LNCaP clone FGC (cell line): ENCODE measurements around the gene PIH1D1.
"Not testable (repeated sequence)": the region's sequence is repeated elsewhere in the genome, so short reads cannot be mapped to it uniquely, and the experiment has no call there.

ENCODE experiments used
- DNase-seq: peaks from one replicate; pipeline ENCODE4 v3.0.0-alpha.2; 2011; ENCODE audit warnings: low read depth
- H3K4me3 ChIP-seq: 2 replicates; pipeline ENCODE4 v1.5.1; 2011; ENCODE audit warnings: mild to moderate bottlenecking, low read depth, low read length, control low read depth
- TF ChIP-seq, protein P1 (sequence below): IDR thresholded peaks from 2 replicates; pipeline ENCODE4 v1.5.1; 2012; ENCODE audit warnings: mild to moderate bottlenecking; ENCODE audit not compliant: control insufficient read depth, insufficient read depth; ENCODE audit errors: extremely low read depth

Gene PIH1D1

DNA sequence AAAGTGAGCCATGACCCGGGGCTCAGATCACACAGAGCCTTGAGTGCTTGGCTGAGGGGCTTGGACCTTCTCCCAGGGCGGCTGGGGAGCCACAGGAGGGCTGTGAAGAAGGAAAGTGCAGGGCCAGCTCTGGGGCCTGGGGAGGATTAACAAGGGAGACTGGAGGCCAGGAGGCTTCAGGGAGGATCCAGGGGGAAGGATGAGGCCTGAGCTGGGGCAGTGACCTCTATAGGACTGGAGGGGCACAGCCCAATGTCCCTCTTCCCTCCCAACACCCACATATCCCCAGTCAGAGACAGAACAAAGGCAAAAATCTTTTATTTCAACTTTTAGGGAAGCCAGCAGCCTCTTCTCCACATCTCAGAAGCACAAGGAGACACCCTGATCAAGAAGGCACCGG, 5.6 kb downstream of the PIH1D1 start:
- TF ChIP-seq, protein P1, sequence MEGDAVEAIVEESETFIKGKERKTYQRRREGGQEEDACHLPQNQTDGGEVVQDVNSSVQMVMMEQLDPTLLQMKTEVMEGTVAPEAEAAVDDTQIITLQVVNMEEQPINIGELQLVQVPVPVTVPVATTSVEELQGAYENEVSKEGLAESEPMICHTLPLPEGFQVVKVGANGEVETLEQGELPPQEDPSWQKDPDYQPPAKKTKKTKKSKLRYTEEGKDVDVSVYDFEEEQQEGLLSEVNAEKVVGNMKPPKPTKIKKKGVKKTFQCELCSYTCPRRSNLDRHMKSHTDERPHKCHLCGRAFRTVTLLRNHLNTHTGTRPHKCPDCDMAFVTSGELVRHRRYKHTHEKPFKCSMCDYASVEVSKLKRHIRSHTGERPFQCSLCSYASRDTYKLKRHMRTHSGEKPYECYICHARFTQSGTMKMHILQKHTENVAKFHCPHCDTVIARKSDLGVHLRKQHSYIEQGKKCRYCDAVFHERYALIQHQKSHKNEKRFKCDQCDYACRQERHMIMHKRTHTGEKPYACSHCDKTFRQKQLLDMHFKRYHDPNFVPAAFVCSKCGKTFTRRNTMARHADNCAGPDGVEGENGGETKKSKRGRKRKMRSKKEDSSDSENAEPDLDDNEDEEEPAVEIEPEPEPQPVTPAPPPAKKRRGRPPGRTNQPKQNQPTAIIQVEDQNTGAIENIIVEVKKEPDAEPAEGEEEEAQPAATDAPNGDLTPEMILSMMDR: no peak
- H3K4me3 ChIP-seq: no peak overlapping the region
- DNase-seq: no peak

DNA sequence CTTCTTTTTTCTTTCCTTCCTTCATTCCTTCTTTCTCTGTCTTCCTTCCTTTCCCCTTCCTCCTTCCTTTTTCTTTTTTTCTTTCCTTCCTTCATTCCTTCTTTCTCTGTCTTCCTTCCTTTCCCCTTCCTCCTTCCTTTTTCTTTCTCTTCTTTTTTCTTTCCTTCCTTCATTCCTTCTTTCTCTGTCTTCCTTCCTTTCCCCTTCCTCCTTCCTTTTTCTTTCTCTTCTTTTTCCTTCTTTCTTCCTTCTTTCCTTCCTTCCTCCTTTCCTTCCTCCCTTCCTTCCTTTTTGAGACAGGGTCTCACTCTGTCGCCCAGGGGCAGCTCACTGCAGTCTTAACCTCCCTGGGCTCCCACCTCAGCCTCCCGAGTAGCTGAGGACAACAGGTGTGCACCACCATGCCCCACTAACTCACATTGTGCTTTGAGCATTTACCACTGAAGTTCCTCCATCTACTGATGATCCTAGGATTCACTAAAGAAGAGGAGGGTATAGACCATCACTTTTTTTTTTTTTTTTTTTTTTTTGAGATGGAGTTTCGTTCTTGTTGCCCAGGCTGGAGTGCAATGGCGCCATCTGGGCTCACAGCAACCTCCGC, 7.4 kb downstream of the PIH1D1 start:
- not testable (repeated sequence) for H3K4me3 ChIP-seq, DNase-seq

DNA sequence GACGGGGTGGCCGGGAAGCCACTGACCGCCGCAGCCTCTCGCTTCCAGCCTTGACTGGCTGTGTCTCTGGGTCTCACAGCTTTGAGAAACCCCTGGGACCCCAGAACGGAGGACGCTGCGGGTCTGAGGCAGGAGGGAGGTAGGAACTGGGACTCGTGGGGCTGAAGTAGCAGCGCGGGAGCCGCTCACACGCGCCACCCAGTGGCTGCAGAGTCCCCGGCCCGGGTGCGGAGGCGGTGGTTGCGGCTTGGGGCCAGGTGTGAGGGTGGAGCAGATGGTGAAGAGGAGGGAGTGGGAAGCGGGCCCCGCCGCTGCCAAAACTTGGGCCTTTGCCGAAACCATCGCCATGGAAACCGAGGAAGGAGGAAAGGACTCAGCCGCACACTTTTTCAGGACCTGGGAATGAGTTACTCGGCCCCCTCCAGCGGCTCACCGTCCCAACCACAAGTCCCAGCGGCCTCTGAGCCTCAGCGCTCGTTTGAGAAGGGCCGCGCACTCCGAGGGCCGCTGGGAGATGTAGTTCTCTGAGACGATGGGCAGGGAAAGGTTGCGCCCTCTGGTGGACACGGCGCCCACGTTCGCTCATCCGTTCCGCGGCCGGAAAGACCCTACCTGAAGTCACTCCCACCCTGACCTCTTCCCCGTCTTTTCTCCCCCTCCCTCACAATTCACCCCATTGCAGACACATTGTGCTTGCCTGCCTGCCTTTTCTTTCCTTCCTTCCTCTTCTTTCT, 8.1 kb downstream of the PIH1D1 start:
- DNase-seq: peak; percentile 74
- TF ChIP-seq, protein P1: peak; percentile 94
- H3K4me3 ChIP-seq: peak overlapping the region; percentile 57

DNA sequence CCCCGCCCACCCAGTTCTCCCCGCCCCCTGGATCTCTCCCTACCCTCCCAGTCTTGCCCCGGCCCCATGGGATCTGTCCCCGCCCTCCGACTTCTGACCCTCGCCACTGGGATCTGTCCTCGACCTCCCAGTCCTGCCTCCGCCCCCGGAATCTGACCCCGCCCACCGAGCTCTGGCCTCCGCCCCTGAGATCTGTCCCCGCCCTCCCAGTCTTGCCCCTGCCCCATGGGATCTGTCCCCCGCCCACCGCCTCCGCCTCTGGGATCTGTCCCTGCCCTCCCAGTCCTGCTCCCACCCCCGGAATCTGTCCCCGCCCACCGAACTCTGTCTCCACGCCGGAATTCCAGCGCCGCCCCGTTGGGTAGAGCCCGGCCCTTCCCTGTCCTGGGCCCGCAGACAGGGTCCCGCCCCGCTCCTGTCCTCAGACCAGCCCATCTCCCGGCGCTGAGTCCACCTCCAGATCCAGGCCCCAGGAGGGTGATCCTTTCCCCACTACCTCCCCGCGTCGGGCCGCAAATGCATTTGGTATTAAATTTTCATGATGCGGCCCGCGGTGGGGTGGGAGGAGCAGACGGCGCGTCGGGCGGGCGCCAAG, 8.7 kb downstream of the PIH1D1 start:
- H3K4me3 ChIP-seq: peak overlapping the region; percentile 57
- TF ChIP-seq, protein P1: no peak
- DNase-seq: peak; percentile 76

DNA sequence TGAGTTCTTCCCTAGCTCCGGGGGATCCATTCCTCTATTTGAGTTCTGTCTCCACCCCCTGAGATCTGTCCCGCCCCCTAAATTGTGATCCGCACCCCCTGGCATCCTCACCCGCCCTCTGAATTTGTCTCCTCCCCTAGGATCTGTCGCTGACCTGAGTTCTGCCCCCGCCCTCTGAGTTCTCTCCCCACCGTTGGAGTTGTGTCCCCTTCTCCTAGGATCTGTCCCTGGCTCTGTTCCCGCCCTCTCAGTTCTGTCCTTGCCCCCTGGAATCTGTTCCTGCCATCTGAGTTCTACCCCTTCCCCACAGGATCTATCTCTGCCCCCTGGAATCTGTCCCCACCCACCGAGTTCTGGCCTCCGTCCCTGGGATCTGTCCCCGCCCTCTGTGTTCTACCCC, 9.3 kb downstream of the PIH1D1 start:
- TF ChIP-seq, protein P1: no peak
- DNase-seq: no peak

DNA sequence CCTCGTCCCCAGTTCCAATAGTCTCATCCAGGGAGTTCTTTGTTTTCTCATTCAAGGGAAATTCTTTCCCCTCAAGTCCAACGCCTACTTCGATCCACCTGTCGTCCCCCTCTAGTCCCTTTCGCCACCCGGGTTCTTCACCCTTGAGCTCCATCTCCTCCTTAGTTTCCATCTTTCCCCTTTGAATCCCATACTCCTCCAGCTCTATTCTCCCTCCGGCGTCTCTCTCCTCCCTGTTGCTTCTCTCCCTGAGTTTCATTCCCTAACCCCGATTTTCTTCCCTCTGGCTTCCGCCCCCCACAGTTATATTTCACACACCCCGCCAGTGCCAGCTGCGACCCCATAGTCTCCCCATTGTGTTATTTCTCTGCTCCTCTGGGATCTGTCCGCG, 9.7 kb downstream of the PIH1D1 start:
- no peak for DNase-seq
- TF ChIP-seq, protein P1: no peak
- no peak overlapping the region for H3K4me3 ChIP-seq

More for the DNA sequence above, 9.3 kb downstream of the PIH1D1 start:
- H3K4me3 ChIP-seq: 0 out of 2 replicates have a peak overlapping the region, but pooled peaks have one; percentile 2

DNA sequence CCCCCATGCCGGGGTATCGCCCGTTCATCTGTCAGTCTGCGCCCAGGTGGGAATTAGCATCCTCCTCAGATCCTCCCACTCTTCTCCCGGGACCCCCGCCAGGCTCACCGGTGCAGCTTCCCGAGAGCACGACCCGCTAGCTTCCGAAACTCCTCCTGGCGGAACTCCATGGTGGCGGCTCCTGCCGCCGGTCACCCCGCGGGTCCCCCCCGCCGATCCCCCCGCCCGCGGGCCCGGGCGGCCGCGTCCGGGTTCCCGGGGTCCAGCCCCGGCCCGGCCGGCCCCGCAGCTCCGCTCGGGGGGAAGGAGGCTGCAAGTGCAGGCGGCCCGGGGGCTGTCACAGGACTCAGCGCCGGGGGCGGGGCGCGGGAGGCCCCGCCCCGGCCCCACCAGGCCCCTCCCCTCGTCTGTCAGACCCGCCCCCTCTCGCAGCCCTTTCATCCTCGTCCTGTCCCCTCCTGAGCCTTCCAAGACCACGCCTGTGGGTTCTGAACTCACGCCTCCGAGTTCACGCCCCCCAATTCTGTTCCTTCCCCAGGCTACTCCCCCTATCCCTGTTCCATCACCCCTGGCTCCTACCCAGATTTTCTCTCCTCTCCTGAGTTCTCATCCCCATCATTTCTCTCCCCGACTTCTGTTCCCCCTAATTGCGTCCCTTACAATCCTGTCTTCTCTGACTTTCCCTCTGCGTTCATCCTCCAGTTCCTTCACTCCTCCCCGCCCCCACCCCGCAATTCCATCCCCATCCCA, 10.2 kb downstream of the PIH1D1 start, which contains the start of gene SLC17A7:
TSS of gene SLC17A7 (minus strand) at position 318 of the 750 bp plus-strand sequence. CDS start at position 170, 148 bp downstream.
- no peak for DNase-seq
- no peak within 1 kb of the TSS for H3K4me3 ChIP-seq
- TF ChIP-seq, protein P1: no peak
